Testis (tissue), 2 donors: Measurements from ENCODE around the gene ANAPC1.

Source experiments
- CTCF ChIP-seq, 3 experiments: fragments of 450-650 bp in 2 of 3; fragments of 200-600 bp in 1 of 3; sonication (generic) in 1 of 3; IDR thresholded peaks; one replicate each; pipeline ENCODE4 v1.5.1; 2016 to 2019; ENCODE audit warnings: antibody characterized with exemption in 3 of 3, mild to moderate bottlenecking in 2 of 3, moderate library complexity in 1 of 3
- POLR2A ChIP-seq: fragments of 450-650 bp; IDR thresholded peaks from one replicate; pipeline ENCODE4 v1.6.1; 2017; ENCODE audit warnings: antibody characterized with exemption, mild to moderate bottlenecking, moderate library complexity

DNA sequence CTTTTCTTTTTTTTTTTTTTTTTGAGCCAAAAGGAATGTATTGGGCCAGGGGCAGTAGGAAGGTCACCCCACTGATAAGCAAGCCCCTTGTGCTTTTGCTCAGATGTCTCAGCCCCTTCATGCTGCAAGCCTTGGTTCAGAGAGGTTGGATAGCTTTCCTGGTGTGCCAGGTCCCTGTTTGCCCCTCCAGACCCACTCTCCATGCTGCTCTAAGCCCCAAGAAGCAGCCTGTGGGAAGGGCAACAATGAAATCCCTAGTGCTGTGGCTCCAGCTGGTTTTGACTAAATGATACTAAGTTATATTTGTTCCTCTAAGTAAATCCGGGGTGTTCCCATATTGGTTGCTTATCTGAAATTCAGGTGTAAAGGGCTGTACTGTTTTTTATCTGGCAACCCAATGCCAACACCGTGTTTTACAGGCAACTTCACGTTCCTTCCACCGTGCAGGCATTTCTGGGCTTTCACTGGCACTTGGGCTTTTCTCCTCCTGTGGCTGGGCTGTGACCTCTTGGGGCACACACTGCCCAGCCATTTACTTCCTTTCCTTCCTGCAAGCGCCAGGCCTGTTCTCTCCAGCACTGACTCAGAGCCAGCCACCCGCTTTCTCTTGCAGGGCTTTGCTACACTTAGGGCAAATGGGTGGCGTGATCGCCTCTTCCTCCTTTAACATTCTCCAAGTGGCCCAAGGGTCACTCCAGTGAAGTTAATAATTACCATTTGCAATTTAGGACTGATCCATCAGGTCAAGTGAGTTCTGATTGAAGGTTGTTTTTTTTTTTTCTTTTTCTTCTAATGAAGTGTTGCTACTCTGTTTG, 36.0 kb upstream of the ANAPC1 start:
- TF ChIP-seq POLR2A (no peak), CTCF (IDR thresholded peaks at IDR 0.05) (no peak)
